Tibial nerve (tissue), 4 donors: Measurements from ENCODE around the gene PRICKLE2. TPM values are rescaled to one million over a fixed set of nuclear protein-coding genes. Genes with fewer than 3 reads are reported as not detected.

Experiments used
- DNase-seq, 2 donors: peaks; one replicate each; pipeline ENCODE4 v3.0.0-alpha.2; 2019; ENCODE audit warnings: low spot score in 2 of 2
- H3K27ac ChIP-seq, 4 donors: fragments of 200-600 bp; sonication (generic) in 3 of 4; one replicate each; pipeline ENCODE4 v1.5.1; 2017 to 2019; ENCODE audit warnings: mild to moderate bottlenecking in 1 of 4
- H3K27me3 ChIP-seq, 2 donors: fragments of 200-600 bp; sonication (generic) in 1 of 2; one replicate each; pipeline versions ENCODE4 v1.5.1 to v1.6.0; 2017 to 2019
- H3K36me3 ChIP-seq, 3 donors: fragments of 200-600 bp; sonication (generic); one replicate each; pipeline ENCODE4 v1.5.1; 2018 to 2019
- H3K4me1 ChIP-seq, 4 donors: fragments of 200-600 bp; sonication (generic) in 3 of 4; one replicate each; pipeline ENCODE4 v1.5.1; 2017 to 2019
- H3K4me3 ChIP-seq, 4 donors: fragments of 200-600 bp; sonication (generic) in 3 of 4; one replicate each; pipeline ENCODE4 v1.5.1; 2017 to 2019; ENCODE audit warnings: mild to moderate bottlenecking in 1 of 4, moderate library complexity in 1 of 4
- H3K9me3 ChIP-seq, 4 donors: fragments of 200-600 bp; sonication (generic) in 3 of 4; one replicate each; pipeline ENCODE4 v1.5.1; 2017 to 2019
- CTCF ChIP-seq, 5 experiments: fragments of 200-600 bp in 3 of 5; fragments of 450-650 bp in 2 of 5; sonication (generic) in 3 of 5; IDR thresholded peaks; one replicate each; pipeline ENCODE4 v1.5.1; 2016 to 2019; ENCODE audit warnings: antibody characterized with exemption in 5 of 5, mild to moderate bottlenecking in 3 of 5, moderate library complexity in 2 of 5
- EP300 ChIP-seq, 2 donors: sonication (generic); formaldehyde crosslinking; IDR thresholded peaks; one replicate each; pipeline ENCODE4 v1.6.1; 2017; ENCODE audit warnings: antibody characterized with exemption in 2 of 2, mild to moderate bottlenecking in 1 of 2
- POLR2A ChIP-seq, 2 donors: fragments of 450-650 bp; IDR thresholded peaks; one replicate each; pipeline ENCODE4 v1.6.1; 2017; ENCODE audit warnings: antibody characterized with exemption in 2 of 2, mild to moderate bottlenecking in 2 of 2, moderate library complexity in 2 of 2
- WGBS, 2 donors: methylation state at CpG; one replicate each; pipeline ENCODE4 v1.1.5; 2018; 5-methylcytosine and 5-hydroxymethylcytosine counted together
- total RNA-seq, 4 donors: library from RNA; depleted of rRNA; stranded (reverse); fragments of >200 nt; gene quantifications; one replicate each; pipeline ENCODE4 v1.1.0, GENCODE V29; 2016

The PRICKLE2 gene
- total RNA-seq, 4 donors from 2014 or later, result 24.5 to 39.1 (median 35.2) TPM

- WGBS, 2 donors, result 2 to 5% methylated on average over 2 of the region's 2 CpGs
- H3K27me3 ChIP-seq, result no peaks in the 10 kb centered on the region
- H3K27ac ChIP-seq, result peak overlapping the region in 3 of 4 donors; percentile 8 to 56 (median 30)
- DNase-seq, result no peak
- H3K4me1 ChIP-seq, result peaks cover 0 to 42% (median 13%) of the 10 kb centered on the region in 4 donors
- H3K36me3 ChIP-seq, result peaks cover 0 to 39% (median 0%) of the 10 kb centered on the region in 3 donors
- H3K9me3 ChIP-seq, result no peaks in the 10 kb centered on the region
- no peak overlapping the region for H3K4me3 ChIP-seq
- no peak for TF ChIP-seq EP300 (IDR thresholded peaks at IDR 0.05)
Observed at GRCh38 chr3:64161481-64161952, 63.7 kb downstream of the PRICKLE2 start.

- Histone ChIP-seq H3K27ac (no peak overlapping the region), H3K4me1 (peaks cover 0 to 38% (median 13%) of the 10 kb centered on the region in 4 donors), H3K36me3 (peaks cover 0 to 52% (median 0%) of the 10 kb centered on the region in 3 donors), H3K9me3 (no peaks in the 10 kb centered on the region), H3K27me3 (no peaks in the 10 kb centered on the region), H3K4me3 (no peak overlapping the region)
- TF ChIP-seq POLR2A (IDR thresholded peaks at IDR 0.05) (no peak), EP300 (IDR thresholded peaks at IDR 0.05) (no peak), CTCF (IDR thresholded peaks at IDR 0.05) (no peak)
- no peak for DNase-seq
- 87 to 92% methylated on average over 8 of the region's 8 CpGs for WGBS, 2 donors
Observed at GRCh38 chr3:64160000-64160695, 65.1 kb downstream of the PRICKLE2 start.

GRCh38 chr3:64158334-64158733 lies 66.9 kb downstream of the PRICKLE2 start:
- no peak for TF ChIP-seq CTCF (IDR thresholded peaks at IDR 0.05)
- TF ChIP-seq POLR2A (IDR thresholded peaks at IDR 0.05), result no peak
- no peak for TF ChIP-seq EP300 (IDR thresholded peaks at IDR 0.05)
- Histone ChIP-seq H3K9me3 (no peaks in the 10 kb centered on the region), H3K27ac (no peak overlapping the region), H3K4me3 (no peak overlapping the region), H3K36me3 (peaks cover 0 to 60% (median 0%) of the 10 kb centered on the region in 3 donors), H3K4me1 (peaks cover 0 to 26% (median 13%) of the 10 kb centered on the region in 4 donors), H3K27me3 (no peaks in the 10 kb centered on the region)
- WGBS, 2 donors, result 68 to 77% methylated on average over 3 of the region's 3 CpGs
- no peak for DNase-seq

DNA sequence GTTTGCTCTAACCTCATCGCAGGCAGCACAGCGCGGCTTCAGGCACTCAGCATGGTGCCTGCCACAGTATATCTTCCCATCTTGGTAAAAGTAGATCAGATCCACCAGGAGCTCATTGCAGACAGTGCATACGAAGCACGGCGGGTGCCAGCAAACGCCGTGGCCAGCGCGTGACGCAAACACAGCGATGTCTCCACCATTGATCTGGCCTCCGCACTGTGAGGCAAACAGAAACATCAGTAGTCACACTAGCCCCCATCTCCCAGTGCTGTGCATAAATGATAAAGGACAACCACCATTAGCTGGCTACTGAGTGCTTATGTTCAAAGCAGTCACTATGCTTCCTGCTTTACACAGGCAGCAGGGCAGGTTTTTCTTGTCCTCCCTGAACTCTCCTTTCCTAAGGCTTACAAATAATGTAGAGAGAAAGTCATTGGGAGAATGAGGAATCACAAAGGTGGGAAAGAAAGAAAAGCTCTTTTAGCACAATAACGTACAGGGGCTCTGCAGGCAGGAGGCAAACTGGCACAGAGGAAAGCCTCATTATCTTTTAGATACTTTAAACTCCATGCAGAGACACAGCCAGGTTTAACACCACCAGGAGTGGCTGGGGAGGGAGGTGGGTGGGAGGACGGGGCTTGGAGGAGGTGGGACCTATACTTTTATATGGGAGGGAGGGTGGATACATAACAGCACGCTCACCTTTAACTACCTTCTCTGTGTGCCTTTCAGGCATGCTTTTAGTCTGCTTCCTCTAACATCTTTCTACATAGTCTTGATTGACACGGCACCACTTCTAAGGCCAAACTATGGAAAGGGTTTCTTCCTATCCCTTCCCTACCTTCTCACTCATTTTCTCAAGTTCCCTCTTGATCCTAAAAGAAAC lies 67.9 kb downstream of the PRICKLE2 start:
- peaks cover 0 to 2% (median 0%) of the 10 kb centered on the region in 4 donors for H3K9me3 ChIP-seq
- peaks cover 0 to 17% (median 11%) of the 10 kb centered on the region in 4 donors for H3K4me1 ChIP-seq
- H3K27me3 ChIP-seq, result no peaks in the 10 kb centered on the region
- DNase-seq, result no peak
- no peak for TF ChIP-seq EP300 (IDR thresholded peaks at IDR 0.05)
- no peak for TF ChIP-seq CTCF (IDR thresholded peaks at IDR 0.05)
- no peak for TF ChIP-seq POLR2A (IDR thresholded peaks at IDR 0.05)
- H3K36me3 ChIP-seq, result peaks cover 0 to 70% (median 0%) of the 10 kb centered on the region in 3 donors
- H3K27ac ChIP-seq, result no peak overlapping the region
- WGBS, 2 donors, result 88 to 93% methylated on average over 17 of the region's 17 CpGs
- H3K4me3 ChIP-seq, result no peak overlapping the region

DNA sequence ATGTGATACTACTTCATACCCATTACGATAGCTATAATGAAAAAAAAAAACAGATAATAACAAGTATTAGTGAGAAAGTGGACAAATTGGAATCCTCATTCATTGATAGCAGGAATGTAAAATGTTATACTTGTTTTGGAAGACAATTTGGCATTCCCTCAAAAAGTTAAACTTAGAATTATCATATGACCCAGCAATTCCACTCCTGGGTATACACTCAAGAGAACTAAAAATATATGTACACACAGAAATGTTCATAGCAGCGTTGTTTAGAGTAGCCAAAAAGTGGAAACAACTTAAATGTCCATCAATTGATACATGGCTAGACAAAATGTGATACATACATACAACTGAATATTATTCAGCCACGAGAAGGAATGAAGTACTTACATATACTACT lies 69.9 kb downstream of the PRICKLE2 start:
- WGBS, 2 donors, result 71 to 74% methylated on average over 3 of the region's 3 CpGs
- no peak overlapping the region for H3K27ac ChIP-seq
- H3K9me3 ChIP-seq, result peaks cover 0 to 9% (median 0%) of the 10 kb centered on the region in 4 donors
- no peak overlapping the region for H3K4me3 ChIP-seq
- no peaks in the 10 kb centered on the region for H3K27me3 ChIP-seq
- peaks cover 0 to 20% (median 16%) of the 10 kb centered on the region in 4 donors for H3K4me1 ChIP-seq
- TF ChIP-seq POLR2A (IDR thresholded peaks at IDR 0.05) (no peak), EP300 (IDR thresholded peaks at IDR 0.05) (no peak), CTCF (IDR thresholded peaks at IDR 0.05) (no peak)
- peaks cover 0 to 82% (median 0%) of the 10 kb centered on the region in 3 donors for H3K36me3 ChIP-seq
- DNase-seq, result no peak
